SK-N-SH treated with all-trans-retinoic acid at 6 μM for 48 hours (cell line): Measurements from ENCODE around the gene DCAF6.

Source experiments
- ATAC-seq: fragments of 200-7000 bp; cut with Tn5 transposase; 3 replicates; pipeline ENCODE4 v1.9.1; 2020; ENCODE audit warnings: mild to moderate bottlenecking, moderate library complexity
- ARNTL ChIP-seq: fragments of 450-650 bp; formaldehyde crosslinking; IDR thresholded peaks from 2 replicates; pipeline ENCODE4 v1.5.0; 2020; ENCODE audit warnings: low read depth, mild to moderate bottlenecking, moderate library complexity, borderline replicate concordance
- BACH2 ChIP-seq: fragments of 250-450 bp; sonication (Bioruptor Pico); IDR thresholded peaks from 2 replicates; pipeline ENCODE4 v1.9.0; 2021; ENCODE audit warnings: mild to moderate bottlenecking, borderline replicate concordance
- ESRRG ChIP-seq: fragments of 250-450 bp; sonication (Bioruptor Pico); IDR thresholded peaks from 2 replicates; pipeline ENCODE4 v1.6.1; 2021; ENCODE audit warnings: mild to moderate bottlenecking
- GLIS3 ChIP-seq: fragments of 250-450 bp; sonication (Bioruptor Pico); IDR thresholded peaks from 2 replicates; pipeline ENCODE4 v1.5.0; 2020; ENCODE audit warnings: mild to moderate bottlenecking, moderate library complexity
- ISL1 ChIP-seq: fragments of 250-450 bp; sonication (Bioruptor Pico); IDR thresholded peaks from 2 replicates; pipeline ENCODE4 v2.1.2; 2022; ENCODE audit warnings: mild to moderate bottlenecking, moderate library complexity
- OSR1 ChIP-seq: fragments of 250-450 bp; sonication (Bioruptor Pico); IDR thresholded peaks from 2 replicates; pipeline ENCODE4 v1.8.0; 2022; ENCODE audit warnings: moderate library complexity, mild to moderate bottlenecking, inconsistent platforms
- PPARA ChIP-seq: fragments of 250-450 bp; sonication (Bioruptor Pico); IDR thresholded peaks from 2 replicates; pipeline ENCODE4 v1.5.0; 2020; ENCODE audit warnings: mild to moderate bottlenecking, borderline replicate concordance
- SNAI2 ChIP-seq: fragments of 250-450 bp; sonication (Bioruptor Pico); IDR thresholded peaks from 2 replicates; pipeline ENCODE4 v1.5.0; 2020; ENCODE audit warnings: mild to moderate bottlenecking, moderate library complexity
- TCF4 ChIP-seq: fragments of 250-450 bp; sonication (Bioruptor Pico); IDR thresholded peaks from 2 replicates; pipeline ENCODE4 v1.8.0; 2021; ENCODE audit warnings: mild to moderate bottlenecking, moderate library complexity, borderline replicate concordance
- TOX ChIP-seq: fragments of 250-450 bp; sonication (Bioruptor Pico); IDR thresholded peaks from 2 replicates; pipeline ENCODE4 v1.8.0; 2021; ENCODE audit warnings: mild to moderate bottlenecking, moderate library complexity, borderline replicate concordance
- ZC3H10 ChIP-seq: fragments of 250-450 bp; sonication (Bioruptor Pico); IDR thresholded peaks from 2 replicates; pipeline ENCODE4 v1.5.1; 2021; ENCODE audit warnings: mild to moderate bottlenecking, moderate library complexity
- ZFP3 ChIP-seq: fragments of 250-450 bp; sonication (Bioruptor Pico); IDR thresholded peaks from 2 replicates; pipeline ENCODE4 v1.5.0; 2020; ENCODE audit warnings: mild to moderate bottlenecking, moderate library complexity
- ZFP30 ChIP-seq: fragments of 450-650 bp; formaldehyde crosslinking; IDR thresholded peaks from 2 replicates; pipeline ENCODE4 v1.5.0; 2022; ENCODE audit warnings: mild to moderate bottlenecking, moderate library complexity
- ZNF565 ChIP-seq: fragments of 450-650 bp; formaldehyde crosslinking; conservative IDR thresholded peaks from 2 replicates; pipeline ENCODE4 v1.5.0; 2020; ENCODE audit warnings: low read depth, mild to moderate bottlenecking, moderate library complexity
- ZNF70 ChIP-seq: fragments of 450-650 bp; formaldehyde crosslinking; IDR thresholded peaks from 2 replicates; pipeline ENCODE4 v1.5.0; 2020; ENCODE audit warnings: mild to moderate bottlenecking, moderate library complexity
- ZNF8 ChIP-seq: fragments of 450-650 bp; formaldehyde crosslinking; IDR thresholded peaks from 2 replicates; pipeline ENCODE4 v1.5.0; 2020; ENCODE audit warnings: mild to moderate bottlenecking, moderate library complexity
- TF ChIP-seq, protein P1 (sequence below): fragments of 250-450 bp; sonication (Bioruptor Pico); IDR thresholded peaks from 2 replicates; pipeline ENCODE4 v1.8.0; 2021; ENCODE audit warnings: low read depth, mild to moderate bottlenecking, moderate library complexity, borderline replicate concordance
- TF ChIP-seq, protein P2 (sequence below): fragments of 250-450 bp; sonication (Bioruptor Pico); IDR thresholded peaks from 2 replicates; pipeline ENCODE4 v1.5.0; 2020; ENCODE audit warnings: mild to moderate bottlenecking, moderate library complexity
- TF ChIP-seq, protein P3 (sequence below): fragments of 250-450 bp; sonication (Bioruptor Pico); IDR thresholded peaks from 2 replicates; pipeline ENCODE4 v1.5.1; 2020; ENCODE audit warnings: low read depth, mild to moderate bottlenecking, moderate library complexity

The DCAF6 gene

DNA sequence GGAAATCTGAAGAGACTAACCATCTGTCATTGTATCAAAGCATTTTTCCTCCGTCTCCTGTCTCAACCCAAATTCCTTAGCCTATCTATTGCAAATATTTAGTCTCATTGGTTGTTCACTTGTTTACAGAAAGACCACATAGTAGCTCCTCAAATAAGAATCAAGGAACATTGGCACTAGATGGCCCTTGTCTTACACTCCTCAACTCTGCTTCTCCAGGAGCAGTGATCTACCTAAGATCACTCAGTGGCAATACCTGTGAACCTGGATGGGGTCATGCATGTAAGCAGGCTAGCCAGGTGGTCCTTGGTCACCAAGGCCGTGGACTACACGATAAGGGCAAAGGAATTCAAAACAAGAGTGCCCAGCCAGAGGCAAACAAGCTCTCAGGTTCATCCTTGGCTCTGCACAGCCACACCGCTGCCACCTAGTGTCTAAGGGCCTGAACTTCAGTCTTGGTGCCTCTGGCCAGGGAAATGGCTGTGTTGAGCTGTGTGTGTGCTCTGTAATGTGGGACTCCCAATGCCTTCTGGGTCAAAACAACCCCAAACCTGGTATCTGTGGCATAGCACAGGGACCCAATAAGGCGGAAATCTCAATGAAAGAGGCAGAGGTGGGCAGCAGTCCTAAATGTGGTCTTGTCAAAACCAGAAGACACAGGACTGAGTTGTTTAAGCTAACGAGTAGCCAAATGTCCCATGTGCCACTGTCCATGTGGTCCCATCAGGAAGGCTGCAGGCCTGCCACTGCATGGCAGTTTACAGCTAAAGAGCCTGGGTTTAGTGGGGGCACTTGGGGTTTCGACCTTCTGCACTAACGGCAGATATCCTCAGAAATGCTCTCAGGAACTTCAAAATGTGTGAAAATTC, 145.8 kb downstream of the DCAF6 start:
- TF ChIP-seq BACH2 (no peak), ESRRG (CRISPR knock-in tag) (no peak), ZFP3 (CRISPR knock-in tag) (no peak), TOX (CRISPR knock-in tag) (peak; percentile 8; the same call in 1 of the 2 replicates), ZNF70 (CRISPR knock-in tag) (no peak), ISL1 (CRISPR knock-in tag) (no peak), OSR1 (CRISPR knock-in tag) (no peak)
- TF ChIP-seq, protein P1, sequence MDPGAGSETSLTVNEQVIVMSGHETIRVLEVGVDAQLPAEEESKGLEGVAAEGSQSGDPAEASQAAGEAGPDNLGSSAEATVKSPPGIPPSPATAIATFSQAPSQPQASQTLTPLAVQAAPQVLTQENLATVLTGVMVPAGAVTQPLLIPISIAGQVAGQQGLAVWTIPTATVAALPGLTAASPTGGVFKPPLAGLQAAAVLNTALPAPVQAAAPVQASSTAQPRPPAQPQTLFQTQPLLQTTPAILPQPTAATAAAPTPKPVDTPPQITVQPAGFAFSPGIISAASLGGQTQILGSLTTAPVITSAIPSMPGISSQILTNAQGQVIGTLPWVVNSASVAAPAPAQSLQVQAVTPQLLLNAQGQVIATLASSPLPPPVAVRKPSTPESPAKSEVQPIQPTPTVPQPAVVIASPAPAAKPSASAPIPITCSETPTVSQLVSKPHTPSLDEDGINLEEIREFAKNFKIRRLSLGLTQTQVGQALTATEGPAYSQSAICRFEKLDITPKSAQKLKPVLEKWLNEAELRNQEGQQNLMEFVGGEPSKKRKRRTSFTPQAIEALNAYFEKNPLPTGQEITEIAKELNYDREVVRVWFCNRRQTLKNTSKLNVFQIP: no peak
- TF ChIP-seq, all 23 proteins: peak for 1
- ATAC-seq: peak; percentile 90

DNA sequence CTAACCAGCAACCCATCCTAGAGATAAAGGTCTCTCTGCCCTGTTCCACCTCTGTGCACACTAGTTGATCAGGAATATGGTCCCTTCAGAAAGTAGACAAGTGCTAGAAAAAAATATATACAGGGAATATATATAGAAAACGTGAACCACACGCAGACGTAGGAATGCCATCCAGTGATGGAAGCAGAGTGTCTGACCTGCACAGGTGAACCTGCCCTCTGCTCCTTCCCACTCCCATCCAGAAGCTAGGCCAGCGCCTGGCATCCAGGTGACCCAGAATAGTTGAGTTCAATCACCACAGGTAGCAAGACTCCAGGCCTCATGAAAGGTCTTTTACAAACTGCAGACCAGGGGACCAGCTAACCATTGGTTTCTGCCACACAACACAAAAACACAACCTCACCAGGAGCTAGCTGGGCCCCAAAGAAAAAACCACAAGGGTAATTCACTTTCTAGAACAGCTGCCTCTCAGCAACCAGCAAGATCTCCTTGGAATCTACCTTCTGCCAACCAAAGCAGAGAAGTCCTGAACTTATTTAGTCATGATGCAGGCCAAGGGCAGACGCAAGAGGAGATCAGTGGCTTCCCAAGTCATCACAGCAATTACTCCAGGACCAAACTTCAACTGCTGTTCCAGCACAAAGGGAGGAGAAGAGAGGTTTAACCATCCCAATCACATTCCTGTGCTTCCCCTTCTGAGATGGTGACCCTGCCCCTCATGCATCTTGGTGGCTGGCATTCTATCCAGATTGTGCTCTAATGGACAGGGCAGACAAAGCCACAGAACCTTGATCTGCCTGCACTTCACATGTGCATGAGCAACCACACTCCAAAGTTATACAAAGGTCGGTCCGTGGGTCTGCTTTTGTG, 147.2 kb downstream of the DCAF6 start:
- TF ChIP-seq TOX (CRISPR knock-in tag): no peak
- ATAC-seq: no peak

DNA sequence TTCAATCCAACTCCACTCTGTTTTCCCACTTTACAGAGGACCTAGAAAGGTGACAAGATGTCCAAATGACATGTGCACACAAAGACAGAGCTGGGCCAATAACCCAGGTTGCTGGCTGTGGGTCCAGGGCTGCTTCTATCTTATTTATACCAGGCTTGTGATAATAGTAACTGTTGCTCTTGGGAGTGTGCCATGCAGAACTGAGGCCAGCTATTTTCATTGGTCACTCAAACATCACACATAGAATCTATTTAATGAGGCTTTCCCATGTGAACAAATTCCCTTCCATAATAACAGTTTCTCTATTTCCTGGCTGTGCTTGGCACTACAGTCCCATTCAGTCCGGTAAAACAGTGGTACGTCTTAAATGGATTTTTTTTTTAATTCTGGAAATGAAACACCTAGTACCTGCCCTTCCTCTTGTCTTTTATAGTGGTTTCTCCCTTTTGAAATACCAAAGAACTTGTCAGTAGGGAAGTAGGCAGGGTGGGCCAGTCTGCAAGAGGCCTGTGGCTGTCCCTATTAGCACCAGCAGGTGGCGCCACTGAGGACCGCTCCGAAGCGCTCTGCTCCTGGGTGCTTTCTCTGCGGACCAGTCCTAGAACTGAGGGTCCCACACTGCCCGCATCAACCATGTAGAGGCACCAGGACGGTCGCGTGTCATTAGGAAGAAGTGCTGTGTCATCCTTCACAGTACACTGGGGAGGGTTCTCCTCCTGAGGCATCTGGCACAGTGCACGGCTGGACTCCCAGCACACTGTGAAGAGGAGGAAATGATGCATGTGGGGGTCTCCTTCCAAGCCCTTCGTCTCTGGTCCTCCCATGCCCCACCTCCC, 148.1 kb downstream of the DCAF6 start:
- TF ChIP-seq ISL1 (CRISPR knock-in tag): no peak
- TF ChIP-seq ZNF70 (CRISPR knock-in tag): no peak
- no peak for TF ChIP-seq ARNTL (CRISPR knock-in tag)
- TF ChIP-seq, protein P1: no peak
- TF ChIP-seq SNAI2 (CRISPR knock-in tag): no peak
- TF ChIP-seq GLIS3: no peak
- no peak for TF ChIP-seq PPARA
- TF ChIP-seq, protein P2, sequence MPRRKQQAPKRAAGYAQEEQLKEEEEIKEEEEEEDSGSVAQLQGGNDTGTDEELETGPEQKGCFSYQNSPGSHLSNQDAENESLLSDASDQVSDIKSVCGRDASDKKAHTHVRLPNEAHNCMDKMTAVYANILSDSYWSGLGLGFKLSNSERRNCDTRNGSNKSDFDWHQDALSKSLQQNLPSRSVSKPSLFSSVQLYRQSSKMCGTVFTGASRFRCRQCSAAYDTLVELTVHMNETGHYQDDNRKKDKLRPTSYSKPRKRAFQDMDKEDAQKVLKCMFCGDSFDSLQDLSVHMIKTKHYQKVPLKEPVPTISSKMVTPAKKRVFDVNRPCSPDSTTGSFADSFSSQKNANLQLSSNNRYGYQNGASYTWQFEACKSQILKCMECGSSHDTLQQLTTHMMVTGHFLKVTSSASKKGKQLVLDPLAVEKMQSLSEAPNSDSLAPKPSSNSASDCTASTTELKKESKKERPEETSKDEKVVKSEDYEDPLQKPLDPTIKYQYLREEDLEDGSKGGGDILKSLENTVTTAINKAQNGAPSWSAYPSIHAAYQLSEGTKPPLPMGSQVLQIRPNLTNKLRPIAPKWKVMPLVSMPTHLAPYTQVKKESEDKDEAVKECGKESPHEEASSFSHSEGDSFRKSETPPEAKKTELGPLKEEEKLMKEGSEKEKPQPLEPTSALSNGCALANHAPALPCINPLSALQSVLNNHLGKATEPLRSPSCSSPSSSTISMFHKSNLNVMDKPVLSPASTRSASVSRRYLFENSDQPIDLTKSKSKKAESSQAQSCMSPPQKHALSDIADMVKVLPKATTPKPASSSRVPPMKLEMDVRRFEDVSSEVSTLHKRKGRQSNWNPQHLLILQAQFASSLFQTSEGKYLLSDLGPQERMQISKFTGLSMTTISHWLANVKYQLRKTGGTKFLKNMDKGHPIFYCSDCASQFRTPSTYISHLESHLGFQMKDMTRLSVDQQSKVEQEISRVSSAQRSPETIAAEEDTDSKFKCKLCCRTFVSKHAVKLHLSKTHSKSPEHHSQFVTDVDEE (CRISPR knock-in tag): no peak
- ATAC-seq: peak; percentile 60

DNA sequence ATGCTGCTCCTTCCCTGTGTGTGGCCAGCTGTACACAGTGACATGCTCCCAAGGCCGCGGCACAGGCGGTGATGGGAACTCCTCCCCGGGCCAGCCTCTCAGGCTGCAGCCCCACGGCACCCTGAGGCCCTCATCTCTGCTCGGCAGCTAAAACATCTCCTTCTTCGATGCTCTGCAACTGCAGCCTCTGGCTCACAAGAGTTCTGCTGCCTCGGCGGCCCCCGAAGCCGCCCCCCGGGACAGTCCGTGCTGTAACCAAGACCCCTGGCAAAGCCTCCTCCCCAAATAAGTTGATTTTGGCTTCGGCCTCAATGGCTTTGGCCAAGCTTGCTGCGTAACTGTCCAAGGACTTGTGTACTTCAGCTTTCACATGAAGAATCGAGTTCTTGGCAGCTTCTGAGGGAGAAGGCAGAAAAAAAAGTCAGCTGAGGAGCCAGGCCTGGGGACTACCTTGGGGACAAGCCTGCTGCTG, 149.0 kb downstream of the DCAF6 start:
- TF ChIP-seq ZNF565: no peak
- no peak for TF ChIP-seq BACH2
- TF ChIP-seq ZC3H10 (CRISPR knock-in tag): no peak
- TF ChIP-seq ZNF8 (CRISPR knock-in tag): no peak
- TF ChIP-seq ZFP30 (CRISPR knock-in tag): no peak
- no peak for TF ChIP-seq TOX (CRISPR knock-in tag)
- TF ChIP-seq, protein P3, sequence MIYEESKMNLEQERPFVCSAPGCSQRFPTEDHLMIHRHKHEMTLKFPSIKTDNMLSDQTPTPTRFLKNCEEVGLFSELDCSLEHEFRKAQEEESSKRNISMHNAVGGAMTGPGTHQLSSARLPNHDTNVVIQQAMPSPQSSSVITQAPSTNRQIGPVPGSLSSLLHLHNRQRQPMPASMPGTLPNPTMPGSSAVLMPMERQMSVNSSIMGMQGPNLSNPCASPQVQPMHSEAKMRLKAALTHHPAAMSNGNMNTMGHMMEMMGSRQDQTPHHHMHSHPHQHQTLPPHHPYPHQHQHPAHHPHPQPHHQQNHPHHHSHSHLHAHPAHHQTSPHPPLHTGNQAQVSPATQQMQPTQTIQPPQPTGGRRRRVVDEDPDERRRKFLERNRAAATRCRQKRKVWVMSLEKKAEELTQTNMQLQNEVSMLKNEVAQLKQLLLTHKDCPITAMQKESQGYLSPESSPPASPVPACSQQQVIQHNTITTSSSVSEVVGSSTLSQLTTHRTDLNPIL: no peak
- no peak for TF ChIP-seq ZNF70 (CRISPR knock-in tag)
- no peak for TF ChIP-seq GLIS3
- no peak for TF ChIP-seq SNAI2 (CRISPR knock-in tag)
- no peak for TF ChIP-seq ESRRG (CRISPR knock-in tag)
- TF ChIP-seq, protein P2 (CRISPR knock-in tag): no peak
- no peak for TF ChIP-seq PPARA
- no peak for TF ChIP-seq ARNTL (CRISPR knock-in tag)
- no peak for TF ChIP-seq TCF4 (CRISPR knock-in tag)
- TF ChIP-seq ISL1 (CRISPR knock-in tag): no peak
- ATAC-seq: no peak
